ENCODE measurements around the gene MICB. TPM values are rescaled to one million over a fixed set of nuclear protein-coding genes. Genes with fewer than 3 reads are reported as not detected.

Gene MICB
- total and polyA plus RNA-seq, 9 of the 15 experiments (the other 6 are each of a cell fraction or from before 2014, with no cell fraction given), result 13.3 to 34.5 (median 19.8) TPM

DNA sequence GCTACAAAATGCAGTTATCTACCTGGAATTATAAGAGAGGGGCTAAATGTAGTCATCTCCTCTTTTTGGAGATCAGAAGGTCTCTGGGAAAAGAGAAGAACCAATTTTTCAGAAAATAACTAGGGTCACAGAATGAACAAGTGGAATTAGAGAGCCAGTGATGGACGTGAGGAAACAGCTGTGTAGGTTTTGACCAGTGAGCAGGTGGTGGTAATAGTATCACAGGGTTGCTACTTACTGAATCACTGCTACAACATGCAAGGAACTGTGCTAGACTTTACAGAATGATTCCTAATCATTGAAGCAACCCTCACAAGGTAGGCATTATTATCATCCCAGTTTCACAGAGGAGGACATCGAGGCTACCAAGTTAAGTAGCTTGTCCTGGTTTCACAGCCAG lies 46.7 kb downstream of the MICB start:
- CTCF ChIA-PET (ENCODE audit: low intra/inter-chr PET ratio), result interaction anchor here (0.9 kb wide), 1 partner anchor 54 kb away, joined by 3 read pairs; no protein-coding TSS in a partner anchor
- Histone ChIP-seq H3K4me1 (replicated peaks in 1 of 2; ENCODE audit: control insufficient read depth in 2 of 2, insufficient read depth in 2 of 2, low read length in 2 of 2) (peaks cover 16 to 19% of the 10 kb centered on the region in 2 experiments), H3K4me2 (ENCODE audit: insufficient read depth, low read length) (no peak overlapping the region), H2AFZ (ENCODE audit: low read depth, low read length) (no peak overlapping the region), H3K36me3 (ENCODE audit: control insufficient read depth, insufficient read depth, low read length) (peaks cover 30% of the 10 kb centered on the region), H4K20me1 (replicated peaks; ENCODE audit: control insufficient read depth, insufficient read depth, low read length) (peaks cover 14% of the 10 kb centered on the region), H3K9me3 (replicated peaks; ENCODE audit: control insufficient read depth, insufficient read depth, low read depth, low read length) (no peaks in the 10 kb centered on the region), H3K9ac (ENCODE audit: insufficient read depth in 1 of 2, low read depth in 2 of 2, low read length in 2 of 2) (no peak overlapping the region), H3K79me2 (ENCODE audit: control insufficient read depth, insufficient read depth, low read length) (peaks cover 59% of the 10 kb centered on the region), H3K9me1 (ENCODE audit: control insufficient read depth, insufficient read depth, low read length) (peaks cover 7% of the 10 kb centered on the region), H3K27me3 (ENCODE audit: control insufficient read depth in 2 of 2, insufficient read depth in 2 of 2, low read length in 2 of 2) (no peaks in the 10 kb centered on the region), H3K27ac (ENCODE audit: extremely low read depth, low read depth, low read length) (no peak overlapping the region), H3K4me3 (no peak overlapping the region)
- no peak for ATAC-seq
- no TSS peak for BruUV-seq (replicated peaks)
- POLR2A ChIA-PET, result interaction anchor here (0.7 to 1.2 kb wide), 4 partner anchors 11 to 77 kb away, joined by 3 read pairs; no protein-coding TSS in a partner anchor
- intact Hi-C loops (cut with micrococcal nuclease), result loop anchor here (5.0 to 10.0 kb wide), 2 partner anchors 147 to 230 kb away; partner anchors contain the start of gene VWA7
- no peak for DNase-seq (ENCODE audit: extremely low read depth in 1 of 4, low spot score in 3 of 4)
- 8% methylated on average over 2 of the region's 2 CpGs for WGBS (ENCODE audit: insufficient coverage, low coverage, missing lambda C conversion rate)
- in situ Hi-C loops (cut with MboI), result loop anchor here (5.0 to 25.0 kb wide), 3 partner anchors 53 to 1418 kb away; partner anchors contain the start of genes BRD2, C6orf47, GPANK1 and HLA-DMA
- no peak for FAIRE-seq
- TF ChIP-seq, protein P1, sequence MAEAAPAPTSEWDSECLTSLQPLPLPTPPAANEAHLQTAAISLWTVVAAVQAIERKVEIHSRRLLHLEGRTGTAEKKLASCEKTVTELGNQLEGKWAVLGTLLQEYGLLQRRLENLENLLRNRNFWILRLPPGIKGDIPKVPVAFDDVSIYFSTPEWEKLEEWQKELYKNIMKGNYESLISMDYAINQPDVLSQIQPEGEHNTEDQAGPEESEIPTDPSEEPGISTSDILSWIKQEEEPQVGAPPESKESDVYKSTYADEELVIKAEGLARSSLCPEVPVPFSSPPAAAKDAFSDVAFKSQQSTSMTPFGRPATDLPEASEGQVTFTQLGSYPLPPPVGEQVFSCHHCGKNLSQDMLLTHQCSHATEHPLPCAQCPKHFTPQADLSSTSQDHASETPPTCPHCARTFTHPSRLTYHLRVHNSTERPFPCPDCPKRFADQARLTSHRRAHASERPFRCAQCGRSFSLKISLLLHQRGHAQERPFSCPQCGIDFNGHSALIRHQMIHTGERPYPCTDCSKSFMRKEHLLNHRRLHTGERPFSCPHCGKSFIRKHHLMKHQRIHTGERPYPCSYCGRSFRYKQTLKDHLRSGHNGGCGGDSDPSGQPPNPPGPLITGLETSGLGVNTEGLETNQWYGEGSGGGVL (CRISPR knock-in tag; IDR thresholded peaks at IDR 0.05), result no peak
- TF ChIP-seq, protein P2, sequence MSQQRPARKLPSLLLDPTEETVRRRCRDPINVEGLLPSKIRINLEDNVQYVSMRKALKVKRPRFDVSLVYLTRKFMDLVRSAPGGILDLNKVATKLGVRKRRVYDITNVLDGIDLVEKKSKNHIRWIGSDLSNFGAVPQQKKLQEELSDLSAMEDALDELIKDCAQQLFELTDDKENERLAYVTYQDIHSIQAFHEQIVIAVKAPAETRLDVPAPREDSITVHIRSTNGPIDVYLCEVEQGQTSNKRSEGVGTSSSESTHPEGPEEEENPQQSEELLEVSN (IDR thresholded peaks at IDR 0.05; ENCODE audit: borderline replicate concordance in 1 of 2, extremely low read depth in 1 of 2, insufficient read depth in 1 of 2, insufficient read length in 1 of 2, low read depth in 1 of 2, low read length in 1 of 2, poor library complexity in 1 of 2, severe bottlenecking in 1 of 2), result no peak
- TF ChIP-seq, protein P3, sequence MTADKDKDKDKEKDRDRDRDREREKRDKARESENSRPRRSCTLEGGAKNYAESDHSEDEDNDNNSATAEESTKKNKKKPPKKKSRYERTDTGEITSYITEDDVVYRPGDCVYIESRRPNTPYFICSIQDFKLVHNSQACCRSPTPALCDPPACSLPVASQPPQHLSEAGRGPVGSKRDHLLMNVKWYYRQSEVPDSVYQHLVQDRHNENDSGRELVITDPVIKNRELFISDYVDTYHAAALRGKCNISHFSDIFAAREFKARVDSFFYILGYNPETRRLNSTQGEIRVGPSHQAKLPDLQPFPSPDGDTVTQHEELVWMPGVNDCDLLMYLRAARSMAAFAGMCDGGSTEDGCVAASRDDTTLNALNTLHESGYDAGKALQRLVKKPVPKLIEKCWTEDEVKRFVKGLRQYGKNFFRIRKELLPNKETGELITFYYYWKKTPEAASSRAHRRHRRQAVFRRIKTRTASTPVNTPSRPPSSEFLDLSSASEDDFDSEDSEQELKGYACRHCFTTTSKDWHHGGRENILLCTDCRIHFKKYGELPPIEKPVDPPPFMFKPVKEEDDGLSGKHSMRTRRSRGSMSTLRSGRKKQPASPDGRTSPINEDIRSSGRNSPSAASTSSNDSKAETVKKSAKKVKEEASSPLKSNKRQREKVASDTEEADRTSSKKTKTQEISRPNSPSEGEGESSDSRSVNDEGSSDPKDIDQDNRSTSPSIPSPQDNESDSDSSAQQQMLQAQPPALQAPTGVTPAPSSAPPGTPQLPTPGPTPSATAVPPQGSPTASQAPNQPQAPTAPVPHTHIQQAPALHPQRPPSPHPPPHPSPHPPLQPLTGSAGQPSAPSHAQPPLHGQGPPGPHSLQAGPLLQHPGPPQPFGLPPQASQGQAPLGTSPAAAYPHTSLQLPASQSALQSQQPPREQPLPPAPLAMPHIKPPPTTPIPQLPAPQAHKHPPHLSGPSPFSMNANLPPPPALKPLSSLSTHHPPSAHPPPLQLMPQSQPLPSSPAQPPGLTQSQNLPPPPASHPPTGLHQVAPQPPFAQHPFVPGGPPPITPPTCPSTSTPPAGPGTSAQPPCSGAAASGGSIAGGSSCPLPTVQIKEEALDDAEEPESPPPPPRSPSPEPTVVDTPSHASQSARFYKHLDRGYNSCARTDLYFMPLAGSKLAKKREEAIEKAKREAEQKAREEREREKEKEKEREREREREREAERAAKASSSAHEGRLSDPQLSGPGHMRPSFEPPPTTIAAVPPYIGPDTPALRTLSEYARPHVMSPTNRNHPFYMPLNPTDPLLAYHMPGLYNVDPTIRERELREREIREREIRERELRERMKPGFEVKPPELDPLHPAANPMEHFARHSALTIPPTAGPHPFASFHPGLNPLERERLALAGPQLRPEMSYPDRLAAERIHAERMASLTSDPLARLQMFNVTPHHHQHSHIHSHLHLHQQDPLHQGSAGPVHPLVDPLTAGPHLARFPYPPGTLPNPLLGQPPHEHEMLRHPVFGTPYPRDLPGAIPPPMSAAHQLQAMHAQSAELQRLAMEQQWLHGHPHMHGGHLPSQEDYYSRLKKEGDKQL (CRISPR knock-in tag; IDR thresholded peaks at IDR 0.05; ENCODE audit: borderline replicate concordance), result no peak
- TF ChIP-seq LEF1 (IDR thresholded peaks at IDR 0.05), result no peak
- TF ChIP-seq, protein P4, sequence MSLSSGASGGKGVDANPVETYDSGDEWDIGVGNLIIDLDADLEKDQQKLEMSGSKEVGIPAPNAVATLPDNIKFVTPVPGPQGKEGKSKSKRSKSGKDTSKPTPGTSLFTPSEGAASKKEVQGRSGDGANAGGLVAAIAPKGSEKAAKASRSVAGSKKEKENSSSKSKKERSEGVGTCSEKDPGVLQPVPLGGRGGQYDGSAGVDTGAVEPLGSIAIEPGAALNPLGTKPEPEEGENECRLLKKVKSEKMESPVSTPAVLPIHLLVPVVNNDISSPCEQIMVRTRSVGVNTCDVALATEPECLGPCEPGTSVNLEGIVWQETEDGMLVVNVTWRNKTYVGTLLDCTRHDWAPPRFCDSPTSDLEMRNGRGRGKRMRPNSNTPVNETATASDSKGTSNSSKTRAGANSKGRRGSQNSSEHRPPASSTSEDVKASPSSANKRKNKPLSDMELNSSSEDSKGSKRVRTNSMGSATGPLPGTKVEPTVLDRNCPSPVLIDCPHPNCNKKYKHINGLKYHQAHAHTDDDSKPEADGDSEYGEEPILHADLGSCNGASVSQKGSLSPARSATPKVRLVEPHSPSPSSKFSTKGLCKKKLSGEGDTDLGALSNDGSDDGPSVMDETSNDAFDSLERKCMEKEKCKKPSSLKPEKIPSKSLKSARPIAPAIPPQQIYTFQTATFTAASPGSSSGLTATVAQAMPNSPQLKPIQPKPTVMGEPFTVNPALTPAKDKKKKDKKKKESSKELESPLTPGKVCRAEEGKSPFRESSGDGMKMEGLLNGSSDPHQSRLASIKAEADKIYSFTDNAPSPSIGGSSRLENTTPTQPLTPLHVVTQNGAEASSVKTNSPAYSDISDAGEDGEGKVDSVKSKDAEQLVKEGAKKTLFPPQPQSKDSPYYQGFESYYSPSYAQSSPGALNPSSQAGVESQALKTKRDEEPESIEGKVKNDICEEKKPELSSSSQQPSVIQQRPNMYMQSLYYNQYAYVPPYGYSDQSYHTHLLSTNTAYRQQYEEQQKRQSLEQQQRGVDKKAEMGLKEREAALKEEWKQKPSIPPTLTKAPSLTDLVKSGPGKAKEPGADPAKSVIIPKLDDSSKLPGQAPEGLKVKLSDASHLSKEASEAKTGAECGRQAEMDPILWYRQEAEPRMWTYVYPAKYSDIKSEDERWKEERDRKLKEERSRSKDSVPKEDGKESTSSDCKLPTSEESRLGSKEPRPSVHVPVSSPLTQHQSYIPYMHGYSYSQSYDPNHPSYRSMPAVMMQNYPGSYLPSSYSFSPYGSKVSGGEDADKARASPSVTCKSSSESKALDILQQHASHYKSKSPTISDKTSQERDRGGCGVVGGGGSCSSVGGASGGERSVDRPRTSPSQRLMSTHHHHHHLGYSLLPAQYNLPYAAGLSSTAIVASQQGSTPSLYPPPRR (CRISPR knock-in tag; IDR thresholded peaks at IDR 0.05; ENCODE audit: borderline replicate concordance), result no peak

All from K562 (cell line).